Activated T-helper 2 cell treated with anti-CD3 and anti-CD28 coated beads, Interferon-gamma antibody, Interleukin-2, Interleukin-4, amounts not matched to agents 10 μg/mL and 5 μg/mL and 100 μg/mL, durations not matched to agents 14 hours and 24 hours and 36 hours (primary cell): ENCODE results near the gene GSE1. TPM values are rescaled to one million over a fixed set of nuclear protein-coding genes. Genes with fewer than 3 reads are reported as not detected.

Experiments
- DNase-seq: peaks from one replicate; pipeline ENCODE4 v3.0.0; 2021; ENCODE audit warnings: low spot score
- H3K27ac Mint-ChIP-seq: one replicate; pipeline ENCODE4 v1.8.0; 2021; ENCODE audit warnings: mixed read lengths
- H3K27me3 Mint-ChIP-seq: one replicate; pipeline ENCODE4 v1.8.0; 2021; ENCODE audit warnings: low read depth, mixed read lengths
- H3K36me3 Mint-ChIP-seq: one replicate; pipeline ENCODE4 v1.8.0; 2021; ENCODE audit warnings: low read depth, mixed read lengths
- H3K4me1 Mint-ChIP-seq: one replicate; pipeline ENCODE4 v1.8.0; 2021; ENCODE audit warnings: low read depth, mixed read lengths
- H3K4me3 Mint-ChIP-seq: one replicate; pipeline ENCODE4 v1.8.0; 2021; ENCODE audit warnings: low read depth, mild to moderate bottlenecking, moderate library complexity, mixed read lengths
- H3K9me3 Mint-ChIP-seq: one replicate; pipeline ENCODE4 v1.8.0; 2021; ENCODE audit warnings: mixed read lengths
- intact Hi-C: fragments of 100-400 bp; cut with micrococcal nuclease; formaldehyde crosslinking; loops from one replicate; pipeline ENCODE4 v1.15.1; 2023
- total RNA-seq: library from RNA; stranded (reverse); gene quantifications from 2 replicates; pipeline ENCODE4 v1.2.3, GENCODE V29; 2022

GSE1 gene
- total RNA-seq, 1 donor from 2014 or later = 37.2 TPM

- no peak for DNase-seq
- Mint-ChIP-seq H3K27me3 (peaks cover 1% of the 10 kb centered on the region), H3K9me3 (no peaks in the 10 kb centered on the region), H3K27ac (no peak overlapping the region), H3K4me3 (no peak overlapping the region), H3K4me1 (peaks cover 20% of the 10 kb centered on the region), H3K36me3 (no peaks in the 10 kb centered on the region)
- intact Hi-C loops = no loop called here
These were observed 4.6 kb upstream of the GSE1 start for GRCh38 chr16:85608515-85608885.

- H3K36me3 Mint-ChIP-seq = no peaks in the 10 kb centered on the region
- H3K9me3 Mint-ChIP-seq = no peaks in the 10 kb centered on the region
- no peak overlapping the region for H3K4me3 Mint-ChIP-seq
- DNase-seq = no peak
- H3K4me1 Mint-ChIP-seq = peaks cover 20% of the 10 kb centered on the region
- H3K27ac Mint-ChIP-seq = no peak overlapping the region
- H3K27me3 Mint-ChIP-seq = peaks cover 1% of the 10 kb centered on the region
- intact Hi-C loops = no loop called here
These were observed 4.2 kb upstream of the GSE1 start for GRCh38 chr16:85608887-85609286.

GRCh38 chr16:85609539-85609938 is 3.6 kb upstream of the GSE1 start:
- no peak for DNase-seq
- Mint-ChIP-seq H3K9me3 (no peaks in the 10 kb centered on the region), H3K36me3 (no peaks in the 10 kb centered on the region), H3K27ac (no peak overlapping the region), H3K4me3 (no peak overlapping the region), H3K27me3 (peaks cover 1% of the 10 kb centered on the region), H3K4me1 (peaks cover 20% of the 10 kb centered on the region)
- intact Hi-C loops = no loop called here

- Mint-ChIP-seq H3K9me3 (no peaks in the 10 kb centered on the region), H3K27me3 (peaks cover 1% of the 10 kb centered on the region), H3K4me3 (no peak overlapping the region), H3K27ac (no peak overlapping the region), H3K36me3 (no peaks in the 10 kb centered on the region), H3K4me1 (peaks cover 21% of the 10 kb centered on the region)
- intact Hi-C loops = loop anchor here (1.0 kb wide), 3 partner anchors 55 to 190 kb away; no protein-coding TSS in a partner anchor
- no peak for DNase-seq
These were observed 3.1 kb upstream of the GSE1 start for GRCh38 chr16:85610059-85610445.

GRCh38 chr16:85610446-85611193 is 2.5 kb upstream of the GSE1 start:
- Mint-ChIP-seq H3K9me3 (no peaks in the 10 kb centered on the region), H3K36me3 (no peaks in the 10 kb centered on the region), H3K4me1 (peaks cover 22% of the 10 kb centered on the region), H3K4me3 (peak overlapping the region; percentile 77), H3K27ac (peak overlapping the region; percentile 49), H3K27me3 (peaks cover 1% of the 10 kb centered on the region)
- intact Hi-C loops = loop anchor here (1.0 kb wide), 3 partner anchors 55 to 190 kb away; no protein-coding TSS in a partner anchor
- peak; percentile 82 for DNase-seq

- no peak for DNase-seq
- Mint-ChIP-seq H3K9me3 (no peaks in the 10 kb centered on the region), H3K27me3 (peaks cover 1% of the 10 kb centered on the region), H3K4me3 (peak overlapping the region; percentile 77), H3K36me3 (no peaks in the 10 kb centered on the region), H3K4me1 (peaks cover 27% of the 10 kb centered on the region), H3K27ac (no peak overlapping the region)
- intact Hi-C loops = no loop called here
These were observed 2.0 kb upstream of the GSE1 start for GRCh38 chr16:85611194-85611443.

- DNase-seq = peak; percentile 40
- H3K27ac Mint-ChIP-seq = peak overlapping the region; percentile 33
- H3K9me3 Mint-ChIP-seq = no peaks in the 10 kb centered on the region
- H3K36me3 Mint-ChIP-seq = peaks cover 1% of the 10 kb centered on the region
- peaks cover 29% of the 10 kb centered on the region for H3K4me1 Mint-ChIP-seq
- H3K27me3 Mint-ChIP-seq = peaks cover 1% of the 10 kb centered on the region
- H3K4me3 Mint-ChIP-seq = peak overlapping the region; percentile 62
- intact Hi-C loops = loop anchor here (2.0 kb wide), 1 partner anchor 305 kb away; no protein-coding TSS in a partner anchor
These were observed 1.5 kb upstream of the GSE1 start for GRCh38 chr16:85611444-85612190.

GRCh38 chr16:85612191-85612800 is 826 bp upstream of the GSE1 start:
- Mint-ChIP-seq H3K27me3 (peaks cover 1% of the 10 kb centered on the region), H3K4me3 (peak overlapping the region; percentile 72), H3K4me1 (peaks cover 35% of the 10 kb centered on the region), H3K9me3 (no peaks in the 10 kb centered on the region), H3K27ac (peak overlapping the region; percentile 60), H3K36me3 (peaks cover 3% of the 10 kb centered on the region)
- DNase-seq = no peak
- intact Hi-C loops = loop anchor here (2.0 kb wide), 1 partner anchor 305 kb away; no protein-coding TSS in a partner anchor

- Mint-ChIP-seq H3K9me3 (no peaks in the 10 kb centered on the region), H3K27me3 (peaks cover 1% of the 10 kb centered on the region), H3K27ac (no peak overlapping the region), H3K4me3 (peak overlapping the region; percentile 13), H3K4me1 (peaks cover 36% of the 10 kb centered on the region), H3K36me3 (peaks cover 3% of the 10 kb centered on the region)
- peak; percentile 17 for DNase-seq
- intact Hi-C loops = loop anchor here (2.0 kb wide), 1 partner anchor 307 kb away; no protein-coding TSS in a partner anchor
These were observed 649 bp downstream of the GSE1 start for GRCh38 chr16:85613604-85614337.

GRCh38 chr16:85614338-85615013 is 1.4 kb downstream of the GSE1 start:
- Mint-ChIP-seq H3K36me3 (peaks cover 3% of the 10 kb centered on the region), H3K27ac (no peak overlapping the region), H3K9me3 (no peaks in the 10 kb centered on the region), H3K4me1 (peaks cover 31% of the 10 kb centered on the region), H3K27me3 (no peaks in the 10 kb centered on the region), H3K4me3 (peak overlapping the region; percentile 39)
- intact Hi-C loops = no loop called here
- DNase-seq = no peak

GRCh38 chr16:85615014-85615851 is 2.1 kb downstream of the GSE1 start:
- no peaks in the 10 kb centered on the region for H3K9me3 Mint-ChIP-seq
- no peaks in the 10 kb centered on the region for H3K27me3 Mint-ChIP-seq
- intact Hi-C loops = no loop called here
- H3K4me1 Mint-ChIP-seq = peaks cover 26% of the 10 kb centered on the region
- no peak for DNase-seq
- H3K4me3 Mint-ChIP-seq = peak overlapping the region; percentile 64
- H3K27ac Mint-ChIP-seq = peak overlapping the region; percentile 17
- H3K36me3 Mint-ChIP-seq = peaks cover 3% of the 10 kb centered on the region
